GM18870 (cell line): Measurements from ENCODE around the gene C1orf159.
"Not testable (repeated sequence)": the region's sequence is repeated elsewhere in the genome, so short reads cannot be mapped to it uniquely, and the experiment has no call there.

Source experiments
- ATAC-seq: cut with Tn5 transposase; IDR thresholded peaks from one replicate; pipeline ENCODE4 v1.9.1; 2021; ENCODE audit warnings: moderate library complexity; ENCODE audit not compliant: unreplicated experiment

C1orf159 gene

GRCh38 chr1:1118876-1119220, 3.0 kb upstream of the C1orf159 start:
- ATAC-seq: no peak

- ATAC-seq: no peak
These were observed 2.4 kb upstream of the C1orf159 start for GRCh38 chr1:1118011-1118875.

- no peak for ATAC-seq
These were observed 1.6 kb upstream of the C1orf159 start for GRCh38 chr1:1117469-1117831.

GRCh38 chr1:1116701-1117468, 996 bp upstream of the C1orf159 start:
- no peak for ATAC-seq

- no peak for ATAC-seq
These were observed 628 bp downstream of the C1orf159 start for GRCh38 chr1:1115136-1115785.

- ATAC-seq: no peak
These were observed 1.5 kb downstream of the C1orf159 start for GRCh38 chr1:1114431-1114830.

GRCh38 chr1:1112237-1112985, 3.5 kb downstream of the C1orf159 start:
- ATAC-seq: no peak

GRCh38 chr1:1111516-1112236, 4.2 kb downstream of the C1orf159 start:
- ATAC-seq: no peak

- no peak for ATAC-seq
These were observed 5.3 kb downstream of the C1orf159 start for GRCh38 chr1:1110561-1110971.

- no peak for ATAC-seq
These were observed 6.1 kb downstream of the C1orf159 start for GRCh38 chr1:1109743-1110142.

- ATAC-seq: no peak
These were observed 9.2 kb downstream of the C1orf159 start for GRCh38 chr1:1106510-1107221.

- not testable (repeated sequence) for ATAC-seq
These were observed 11.7 kb downstream of the C1orf159 start for GRCh38 chr1:1104152-1104551.

GRCh38 chr1:1101503-1101902, 14.4 kb downstream of the C1orf159 start:
- no peak for ATAC-seq

GRCh38 chr1:1100296-1100695, 15.6 kb downstream of the C1orf159 start:
- no peak for ATAC-seq

GRCh38 chr1:1099506-1100183, 16.2 kb downstream of the C1orf159 start:
- no peak for ATAC-seq

GRCh38 chr1:1098681-1099421, 17.0 kb downstream of the C1orf159 start:
- ATAC-seq: no peak

GRCh38 chr1:1096136-1096535, 19.8 kb downstream of the C1orf159 start:
- not testable (repeated sequence) for ATAC-seq

GRCh38 chr1:1094981-1095380, 20.9 kb downstream of the C1orf159 start:
- ATAC-seq: no peak

GRCh38 chr1:1093610-1093943, 22.3 kb downstream of the C1orf159 start:
- no peak for ATAC-seq
